HepG2 (cell line): ENCODE results near the gene DENND4B. TPM values are rescaled to one million over a fixed set of nuclear protein-coding genes. Genes with fewer than 3 reads are reported as not detected.

ENCODE experiments used
- ATAC-seq: fragments of 200-7000 bp; cut with Tn5 transposase; 3 replicates; pipeline ENCODE4 v1.9.1; 2020; ENCODE audit warnings: mild to moderate bottlenecking, moderate library complexity
- BruUV-seq: library from RNA; stranded (reverse); fragments of 400-500 nt; replicated peaks from 2 replicates; lab custom pipeline; 2021; lab: Mats Ljungman, UMichigan
- CTCF ChIA-PET: fragments of 300-600 bp; formaldehyde crosslinking; extraction: SDS; loops from one replicate; lab custom pipeline; 2021; ENCODE audit warnings: low total read pairs, inconsistent platforms, low intra/inter-chr PET ratio; lab: Yijun Ruan, JAX
- POLR2A ChIA-PET: fragments of 350-600 bp; sonication (Branson Sonifier 250); formaldehyde crosslinking; loops from one replicate; lab custom pipeline; 2020; ENCODE audit warnings: antibody characterized with exemption, inconsistent platforms; lab: Yijun Ruan, JAX
- DNase-seq: peaks from one replicate; pipeline ENCODE4 v3.0.0-alpha.2; 2015; ENCODE audit warnings: low spot score
- FAIRE-seq: peaks from 3 replicates; lab custom pipeline; 2011; peaks lifted over from hg19 to GRCh38; lab: Jason Lieb, UNC
- H2AFZ ChIP-seq: one replicate; pipeline ENCODE4 v1.6.1; 2011; ENCODE audit warnings: low read length, inconsistent platforms
- H3K27ac ChIP-seq: fragments of 300-600 bp; 3 replicates; pipeline ENCODE4 v1.8.0; 2011; ENCODE audit warnings: mixed run types, mild to moderate bottlenecking, mixed read lengths, low read length, inconsistent platforms; ENCODE audit not compliant: insufficient read depth; ENCODE audit errors: extremely low read length
- H3K27me3 ChIP-seq, 2 experiments: fragments of 200-600 bp in 1 of 2; 2 replicates in 1 of 2; 3 replicates in 1 of 2; pipeline versions ENCODE4 v1.6.0 to v1.8.0; 2011; ENCODE audit warnings: low read length in 2 of 2, mild to moderate bottlenecking in 2 of 2, moderate library complexity in 2 of 2, inconsistent platforms in 1 of 2; ENCODE audit not compliant: insufficient read depth in 2 of 2, control insufficient read depth in 1 of 2
- H3K36me3 ChIP-seq, 2 experiments: fragments of 200-600 bp in 1 of 2; replicated peaks in 1 of 2; 2 replicates in 1 of 2; 3 replicates in 1 of 2; pipeline versions ENCODE4 v1.5.1 to v1.8.0; 2011; ENCODE audit warnings: low read length in 2 of 2, inconsistent platforms in 1 of 2; ENCODE audit not compliant: insufficient read depth in 2 of 2, control insufficient read depth in 1 of 2
- H3K4me1 ChIP-seq: 2 replicates; pipeline ENCODE4 v1.5.1; 2012; ENCODE audit warnings: low read length, inconsistent platforms; ENCODE audit not compliant: insufficient read depth
- H3K4me2 ChIP-seq: 2 replicates; pipeline ENCODE4 v1.6.0; 2011; ENCODE audit warnings: low read depth, low read length, inconsistent platforms
- H3K4me3 ChIP-seq, 3 experiments: fragments of 200-600 bp in 1 of 3; sonication (generic), shearing (Covaris generic) in 1 of 3; replicated peaks in 1 of 3; 2 replicates each; pipeline ENCODE4 v1.5.1; 2011 to 2016; ENCODE audit warnings: low read length in 3 of 3, inconsistent platforms in 2 of 3, low read depth in 2 of 3, mild to moderate bottlenecking in 2 of 3, control low read depth in 1 of 3, mixed read lengths in 1 of 3; ENCODE audit not compliant: insufficient read depth in 1 of 3
- H3K79me2 ChIP-seq: one replicate; pipeline ENCODE4 v1.6.1; 2011; ENCODE audit warnings: low read length, inconsistent platforms; ENCODE audit not compliant: insufficient read depth
- H3K9ac ChIP-seq: 2 replicates; pipeline ENCODE4 v1.6.0; 2011; ENCODE audit warnings: mild to moderate bottlenecking, low read depth, low read length, inconsistent platforms; ENCODE audit not compliant: insufficient read depth
- H3K9me3 ChIP-seq: 2 replicates; pipeline ENCODE4 v1.5.1; 2012; ENCODE audit warnings: mild to moderate bottlenecking, low read length
- H4K20me1 ChIP-seq: 2 replicates; pipeline ENCODE4 v1.6.0; 2011; ENCODE audit warnings: inconsistent platforms, mild to moderate bottlenecking, low read length, moderate library complexity; ENCODE audit not compliant: insufficient read depth
- AGO2 ChIP-seq: fragments of 200-400 bp; formaldehyde crosslinking; optimal IDR thresholded peaks from 2 replicates; pipeline ENCODE3; 2017; ENCODE audit warnings: mild to moderate bottlenecking, low read depth, low read length, moderate library complexity
- ATF7 ChIP-seq, 2 experiments: fragments of 450-650 bp in 1 of 2; sonication (generic) in 1 of 2; formaldehyde crosslinking in 1 of 2; IDR thresholded peaks; 2 replicates each; pipeline versions ENCODE4 v1.4.0 to v1.6.1; 2016 to 2020; ENCODE audit warnings: antibody characterized with exemption in 1 of 2, mild to moderate bottlenecking in 1 of 2, missing genetic modification reagents in 1 of 2
- MED13 ChIP-seq: sonication (generic); formaldehyde crosslinking; IDR thresholded peaks from 2 replicates; pipeline ENCODE4 v1.5.0; 2020; ENCODE audit warnings: missing genetic modification reagents
- SIN3B ChIP-seq: fragments of 150-350 bp; IDR thresholded peaks from 2 replicates; pipeline ENCODE4 v1.6.1; 2014; ENCODE audit warnings: low read length
- ZBTB21 ChIP-seq: sonication (generic); formaldehyde crosslinking; IDR thresholded peaks from 2 replicates; pipeline ENCODE4 v1.4.0; 2020; ENCODE audit warnings: missing genetic modification reagents
- ZFP90 ChIP-seq: sonication (generic); formaldehyde crosslinking; IDR thresholded peaks from 2 replicates; pipeline ENCODE4 v1.8.0; 2022; ENCODE audit warnings: missing genetic modification reagents, mild to moderate bottlenecking, inconsistent platforms, borderline replicate concordance
- ZMYM3 ChIP-seq: sonication (generic); formaldehyde crosslinking; IDR thresholded peaks from 2 replicates; pipeline ENCODE4 v1.5.1; 2020; ENCODE audit warnings: mild to moderate bottlenecking, missing genetic modification reagents
- ZNF34 ChIP-seq: sonication (generic); formaldehyde crosslinking; IDR thresholded peaks from 2 replicates; pipeline ENCODE4 v1.4.0; 2020; ENCODE audit warnings: mild to moderate bottlenecking, missing genetic modification reagents, borderline replicate concordance
- ZNF558 ChIP-seq: sonication (generic); formaldehyde crosslinking; IDR thresholded peaks from 2 replicates; pipeline ENCODE4 v1.9.0; 2022; ENCODE audit warnings: mild to moderate bottlenecking, missing genetic modification reagents, borderline replicate concordance
- ZNF619 ChIP-seq: sonication (generic); formaldehyde crosslinking; IDR thresholded peaks from 2 replicates; pipeline ENCODE4 v1.4.0; 2020; ENCODE audit warnings: mild to moderate bottlenecking, missing genetic modification reagents
- ZNF788 ChIP-seq: sonication (generic); formaldehyde crosslinking; IDR thresholded peaks from 2 replicates; pipeline ENCODE4 v1.5.0; 2020; ENCODE audit warnings: mild to moderate bottlenecking, missing genetic modification reagents, borderline replicate concordance
- WGBS: methylation state at CpG from one replicate; pipeline ENCODE4 v1.1.6; 2017; ENCODE audit warnings: low lambda C conversion rate; 5-methylcytosine and 5-hydroxymethylcytosine counted together
- in situ Hi-C: cut with HindIII; loops from 2 replicates; pipeline ENCODE4 v1.10.0; 2017; ENCODE audit warnings: low pct_unique_long_range_greater_than_20kb; ENCODE audit not compliant: extremely low pct_ligation_motif_present
- intact Hi-C: fragments of 100-400 bp; cut with micrococcal nuclease; formaldehyde crosslinking; loops from one replicate; pipeline ENCODE4 v1.10.0; 2022; ENCODE audit not compliant: unreplicated experiment
- polyA plus RNA-seq, 8 experiments: library from polyadenylated mRNA; depleted of rRNA in 3 of 8; stranded (reverse) in 7 of 8; unstranded in 1 of 8; fragments of >200 nt; fragmentation: Illumina TruSeq in 4 of 8; extraction: Trizol in 4 of 8; gene quantifications; 2 replicates each; pipeline versions ENCODE4 v1.2.1 to v1.2.3, GENCODE V29; 2011 to 2016; ENCODE audit warnings: low read depth in 4 of 8, missing spikeins in 1 of 8, mixed read lengths in 1 of 8; ENCODE audit not compliant: insufficient read depth in 1 of 8
- total RNA-seq, 5 experiments: library from RNA; depleted of rRNA; stranded (reverse); fragments of >200 nt; fragmentation: Illumina TruSeq; extraction: Trizol; gene quantifications; 2 replicates each; pipeline ENCODE4 v1.2.3, GENCODE V29; 2016; ENCODE audit warnings: low read depth in 1 of 5
- TF ChIP-seq, protein P1 (sequence below): sonication (generic); formaldehyde crosslinking; IDR thresholded peaks from 2 replicates; pipeline ENCODE4 v1.5.1; 2020; ENCODE audit warnings: mild to moderate bottlenecking, missing genetic modification reagents, moderate library complexity

Gene DENND4B
- total and polyA plus RNA-seq, 2 of the 13 experiments (the other 11 are each of a cell fraction or from before 2014, with no cell fraction given), result 15.1 to 20.3 TPM

DNA sequence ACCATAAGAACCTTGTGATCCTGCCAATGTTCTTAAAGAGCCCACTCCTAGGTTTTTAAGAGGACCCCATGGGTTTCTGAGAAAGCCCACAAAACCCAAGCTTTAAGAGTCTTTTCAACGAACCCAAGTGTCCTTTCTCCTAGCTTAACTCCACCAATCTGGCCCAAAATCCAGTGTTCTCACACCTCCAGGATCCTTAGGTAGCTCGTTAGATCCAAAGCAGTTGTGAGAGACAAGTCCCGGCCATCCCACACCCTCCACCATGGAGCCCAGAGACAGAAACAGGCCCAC lies 1.7 kb downstream of the DENND4B start:
- 90% methylated on average over 3 of the region's 3 CpGs for WGBS
- Histone ChIP-seq H3K4me1 (peaks cover 40% of the 10 kb centered on the region), H3K27ac (peak overlapping the region; percentile 14), H3K79me2 (peaks cover 11% of the 10 kb centered on the region), H3K9ac (peak overlapping the region; percentile 82; the same call in 1 of the 2 replicates), H4K20me1 (no peaks in the 10 kb centered on the region), H3K36me3 (peaks cover 11 to 49% of the 10 kb centered on the region in 2 experiments; a peak in 4 of 5 replicates), H2AFZ (no peak overlapping the region), H3K4me2 (peak overlapping the region; percentile 87), H3K27me3 (no peaks in the 10 kb centered on the region), H3K4me3 (peak overlapping the region in 1 of 3 experiments; percentile 81; a peak in 2 of 6 replicates), H3K9me3 (no peaks in the 10 kb centered on the region)
- DNase-seq (no peak), FAIRE-seq (no peak), ATAC-seq (no peak)
- in situ Hi-C loops, result loop anchor here (10.0 kb wide), 1 partner anchor 120 kb away; no protein-coding TSS in a partner anchor
- TF ChIP-seq ZFP90 (CRISPR knock-in tag) (no peak), ZNF34 (CRISPR knock-in tag) (no peak), ZNF619 (CRISPR knock-in tag) (no peak), MED13 (CRISPR knock-in tag) (no peak), ZMYM3 (no peak), ZNF788 (no peak)
- CTCF ChIA-PET, result no interaction called here
- intact Hi-C loops, result loop anchor here (5.0 kb wide), 1 partner anchor 328 kb away; the partner anchor contains the start of gene HAX1
- POLR2A ChIA-PET, result interaction anchor here (1.4 to 5.3 kb wide), 7 partner anchors 10 to 33 kb away, joined by 5 to 43 read pairs (median 20); partner anchors contain the start of genes CREB3L4, CRTC2, GATAD2B and JTB
- BruUV-seq, result TSS peak; percentile 25

DNA sequence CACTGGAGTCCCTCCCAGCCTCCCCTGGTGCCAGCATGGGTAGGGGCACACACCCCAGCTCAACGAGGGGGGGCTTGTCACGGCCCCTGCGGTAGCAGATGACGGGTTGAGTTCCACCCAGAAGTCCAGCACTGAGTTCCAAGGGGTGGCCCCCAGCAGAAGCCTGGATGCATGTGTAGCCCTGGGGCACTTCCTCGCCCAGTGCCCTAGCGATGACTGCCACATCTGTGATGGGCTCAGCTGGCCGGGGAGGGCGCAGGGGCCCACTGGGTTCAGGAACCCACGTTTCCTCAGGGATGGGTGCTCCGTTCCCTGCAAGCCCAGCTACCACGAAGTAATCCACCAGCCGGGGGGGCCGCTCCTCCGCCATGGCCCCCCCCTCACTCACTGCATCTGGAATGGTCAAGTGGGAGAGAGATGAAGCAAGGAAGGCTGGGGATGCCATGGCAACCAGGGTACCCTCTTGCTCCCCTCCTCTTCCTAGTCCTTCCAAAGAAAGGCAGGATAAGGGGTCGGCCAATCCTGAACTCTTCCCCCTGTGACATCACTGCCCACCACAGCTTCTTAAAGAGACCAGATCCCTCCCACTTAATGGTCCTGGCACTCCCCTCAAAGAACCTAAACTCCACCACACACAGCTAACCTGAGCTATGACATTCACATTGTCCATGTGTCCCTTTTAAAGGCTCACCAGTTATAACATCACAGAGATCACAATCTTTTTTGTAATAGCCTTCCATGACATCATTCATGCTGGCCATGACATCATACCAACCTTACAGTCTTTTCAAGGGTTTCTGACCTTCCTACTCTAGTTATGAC lies 2.3 kb downstream of the DENND4B start:
- H3K4me3 ChIP-seq, result no peak overlapping the region
- in situ Hi-C loops, result loop anchor here (10.0 kb wide), 1 partner anchor 119 kb away; no protein-coding TSS in a partner anchor
- TF ChIP-seq ATF7 (IDR thresholded peaks at IDR 0.05) (peak; percentile 93), ATF7 (CRISPR knock-in tag; IDR thresholded peaks at IDR 0.05) (no peak), SIN3B (no peak), ZNF558 (no peak), ZBTB21 (CRISPR knock-in tag) (peak; percentile 85), AGO2 (peak; percentile 62)
- TF ChIP-seq, protein P1, sequence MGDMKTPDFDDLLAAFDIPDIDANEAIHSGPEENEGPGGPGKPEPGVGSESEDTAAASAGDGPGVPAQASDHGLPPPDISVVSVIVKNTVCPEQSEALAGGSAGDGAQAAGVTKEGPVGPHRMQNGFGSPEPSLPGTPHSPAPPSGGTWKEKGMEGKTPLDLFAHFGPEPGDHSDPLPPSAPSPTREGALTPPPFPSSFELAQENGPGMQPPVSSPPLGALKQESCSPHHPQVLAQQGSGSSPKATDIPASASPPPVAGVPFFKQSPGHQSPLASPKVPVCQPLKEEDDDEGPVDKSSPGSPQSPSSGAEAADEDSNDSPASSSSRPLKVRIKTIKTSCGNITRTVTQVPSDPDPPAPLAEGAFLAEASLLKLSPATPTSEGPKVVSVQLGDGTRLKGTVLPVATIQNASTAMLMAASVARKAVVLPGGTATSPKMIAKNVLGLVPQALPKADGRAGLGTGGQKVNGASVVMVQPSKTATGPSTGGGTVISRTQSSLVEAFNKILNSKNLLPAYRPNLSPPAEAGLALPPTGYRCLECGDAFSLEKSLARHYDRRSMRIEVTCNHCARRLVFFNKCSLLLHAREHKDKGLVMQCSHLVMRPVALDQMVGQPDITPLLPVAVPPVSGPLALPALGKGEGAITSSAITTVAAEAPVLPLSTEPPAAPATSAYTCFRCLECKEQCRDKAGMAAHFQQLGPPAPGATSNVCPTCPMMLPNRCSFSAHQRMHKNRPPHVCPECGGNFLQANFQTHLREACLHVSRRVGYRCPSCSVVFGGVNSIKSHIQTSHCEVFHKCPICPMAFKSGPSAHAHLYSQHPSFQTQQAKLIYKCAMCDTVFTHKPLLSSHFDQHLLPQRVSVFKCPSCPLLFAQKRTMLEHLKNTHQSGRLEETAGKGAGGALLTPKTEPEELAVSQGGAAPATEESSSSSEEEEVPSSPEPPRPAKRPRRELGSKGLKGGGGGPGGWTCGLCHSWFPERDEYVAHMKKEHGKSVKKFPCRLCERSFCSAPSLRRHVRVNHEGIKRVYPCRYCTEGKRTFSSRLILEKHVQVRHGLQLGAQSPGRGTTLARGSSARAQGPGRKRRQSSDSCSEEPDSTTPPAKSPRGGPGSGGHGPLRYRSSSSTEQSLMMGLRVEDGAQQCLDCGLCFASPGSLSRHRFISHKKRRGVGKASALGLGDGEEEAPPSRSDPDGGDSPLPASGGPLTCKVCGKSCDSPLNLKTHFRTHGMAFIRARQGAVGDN, result 0 out of 2 replicates have a peak, but pooled peaks have one; percentile 16

More for the DNA sequence above, 2.3 kb downstream of the DENND4B start:
- Histone ChIP-seq H3K27ac (no peak overlapping the region), H2AFZ (no peak overlapping the region), H3K79me2 (peaks cover 11% of the 10 kb centered on the region), H3K36me3 (peaks cover 12 to 49% of the 10 kb centered on the region in 2 experiments; a peak in 4 of 5 replicates), H3K4me1 (peaks cover 40% of the 10 kb centered on the region), H3K9ac (0 out of 2 replicates have a peak overlapping the region, but pooled peaks have one; percentile 82), H3K27me3 (no peaks in the 10 kb centered on the region), H3K9me3 (no peaks in the 10 kb centered on the region), H3K4me2 (peak overlapping the region; percentile 87; the same call in 1 of the 2 replicates), H4K20me1 (no peaks in the 10 kb centered on the region)
- BruUV-seq, result no TSS peak
- ChIA-PET CTCF (no interaction called here), POLR2A (interaction anchor here (0.9 to 5.3 kb wide), 5 partner anchors 10 to 46 kb away, joined by 5 to 43 read pairs (median 20); partner anchors contain the start of genes CREB3L4, GATAD2B and SLC39A1)
- intact Hi-C loops, result no loop called here
- DNase-seq (no peak), ATAC-seq (no peak), FAIRE-seq (no peak)
- WGBS, result 95% methylated on average over 7 of the region's 15 CpGs
